Mesodermal cell (in vitro differentiated cells): ENCODE measurements around the gene PPP1R14D.

Experiments used
- H3K27ac ChIP-seq: 2 replicates; pipeline ENCODE4 v1.7.0; 2013; ENCODE audit warnings: mild to moderate bottlenecking, low read depth, low read length, moderate library complexity; ENCODE audit not compliant: severe bottlenecking
- H3K36me3 ChIP-seq: 2 replicates; pipeline ENCODE4 v1.7.1; 2013; ENCODE audit warnings: mild to moderate bottlenecking, low read length, moderate library complexity; ENCODE audit not compliant: control insufficient read depth, insufficient read depth
- H3K4me1 ChIP-seq: one replicate; pipeline ENCODE4 v1.7.1; 2013; ENCODE audit warnings: mild to moderate bottlenecking, low read length; ENCODE audit not compliant: insufficient read depth, control insufficient read depth, poor library complexity, severe bottlenecking
- H3K4me3 ChIP-seq: 2 replicates; pipeline ENCODE4 v1.7.0; 2013; ENCODE audit warnings: low read length, control low read depth, mild to moderate bottlenecking; ENCODE audit not compliant: insufficient read depth, poor library complexity, severe bottlenecking; ENCODE audit errors: extremely low read depth
- H3K9me3 ChIP-seq: 2 replicates; pipeline ENCODE4 v1.7.1; 2013; ENCODE audit warnings: mild to moderate bottlenecking, low read length, moderate library complexity; ENCODE audit not compliant: control insufficient read depth
- WGBS, 2 experiments: methylation state at CpG; one replicate each; pipeline ENCODE4 v1.1.5; 2013; ENCODE audit warnings: missing lambda C conversion rate in 2 of 2; ENCODE audit not compliant: insufficient coverage in 2 of 2; 5-methylcytosine and 5-hydroxymethylcytosine counted together

Gene PPP1R14D

GRCh38 chr15:40815042-40815698 lies 13.3 kb downstream of the PPP1R14D start:
- Histone ChIP-seq H3K27ac (no peak overlapping the region), H3K9me3 (no peaks in the 10 kb centered on the region), H3K4me3 (no peak overlapping the region), H3K4me1 (no peaks in the 10 kb centered on the region), H3K36me3 (peaks cover 21% of the 10 kb centered on the region)
- WGBS, 2 experiments, result 96 to 100% methylated on average over 1 to 3 of the region's 4 CpGs

GRCh38 chr15:40812721-40813425 lies 15.6 kb downstream of the PPP1R14D start:
- 88 to 93% methylated on average over 8 to 10 of the region's 12 CpGs for WGBS, 2 experiments
- H3K36me3 ChIP-seq, result peaks cover 31% of the 10 kb centered on the region
- H3K4me1 ChIP-seq, result no peaks in the 10 kb centered on the region
- no peaks in the 10 kb centered on the region for H3K9me3 ChIP-seq
- no peak overlapping the region for H3K27ac ChIP-seq
- H3K4me3 ChIP-seq, result no peak overlapping the region

GRCh38 chr15:40808861-40809450 lies 19.6 kb downstream of the PPP1R14D start:
- 90 to 99% methylated on average over 5 to 6 of the region's 8 CpGs for WGBS, 2 experiments
- peaks cover 40% of the 10 kb centered on the region for H3K36me3 ChIP-seq
- no peak overlapping the region for H3K27ac ChIP-seq

GRCh38 chr15:40807888-40808461 lies 20.5 kb downstream of the PPP1R14D start:
- peaks cover 39% of the 10 kb centered on the region for H3K36me3 ChIP-seq
- no peak overlapping the region for H3K27ac ChIP-seq
- no peaks in the 10 kb centered on the region for H3K9me3 ChIP-seq
- 62 to 66% methylated on average over 15 to 19 of the region's 19 CpGs for WGBS, 2 experiments
- peaks cover 3% of the 10 kb centered on the region for H3K4me1 ChIP-seq
- H3K4me3 ChIP-seq, result peak overlapping the region; percentile 86

More at GRCh38 chr15:40808861-40809450, 19.6 kb downstream of the PPP1R14D start:
- no peak overlapping the region for H3K4me3 ChIP-seq
- peaks cover 3% of the 10 kb centered on the region for H3K4me1 ChIP-seq
- H3K9me3 ChIP-seq, result no peaks in the 10 kb centered on the region

- peaks cover 3% of the 10 kb centered on the region for H3K4me1 ChIP-seq
- peak within 1 kb of the TSS; percentile 58 for H3K27ac ChIP-seq
- H3K36me3 ChIP-seq, result peaks cover 46% of the 10 kb centered on the region
- H3K9me3 ChIP-seq, result no peaks in the 10 kb centered on the region
- peak within 1 kb of the TSS; percentile 86 for H3K4me3 ChIP-seq
- 1% methylated on average over 51 to 56 of the region's 64 CpGs for WGBS, 2 experiments
These were observed 21.2 kb downstream of the PPP1R14D start, which contains the start of the genes DNAJC17 and ZFYVE19 for GRCh38 chr15:40807028-40807887. Gene DNAJC17, minus strand, starts transcription at chr15:40807473. Its CDS starts 27 bp downstream, at chr15:40807446. Gene ZFYVE19, plus strand, starts transcription at chr15:40807089. Its CDS starts 501 bp downstream, at chr15:40807590.

- Histone ChIP-seq H3K27ac (peak overlapping the region; percentile 58), H3K4me1 (peaks cover 3% of the 10 kb centered on the region)
- 0 to 4% methylated on average over 2 of the region's 2 CpGs for WGBS, 2 experiments
These were observed 21.9 kb downstream of the PPP1R14D start for GRCh38 chr15:40806672-40807027.

GRCh38 chr15:40803688-40804087 lies 24.8 kb downstream of the PPP1R14D start:
- Histone ChIP-seq H3K9me3 (no peaks in the 10 kb centered on the region), H3K4me3 (no peak overlapping the region), H3K36me3 (peaks cover 30% of the 10 kb centered on the region), H3K4me1 (peaks cover 7% of the 10 kb centered on the region), H3K27ac (no peak overlapping the region)
- 86% methylated on average over 1 of the region's 1 CpG; no CpG with 5 or more reads in 1 of the 2 experiments for WGBS, 2 experiments

More at GRCh38 chr15:40806672-40807027, 21.9 kb downstream of the PPP1R14D start:
- no peaks in the 10 kb centered on the region for H3K9me3 ChIP-seq
- H3K36me3 ChIP-seq, result peaks cover 46% of the 10 kb centered on the region
- H3K4me3 ChIP-seq, result peak overlapping the region; percentile 86

GRCh38 chr15:40803076-40803475 lies 25.4 kb downstream of the PPP1R14D start:
- Histone ChIP-seq H3K9me3 (no peaks in the 10 kb centered on the region), H3K4me1 (peaks cover 9% of the 10 kb centered on the region), H3K36me3 (peaks cover 29% of the 10 kb centered on the region), H3K4me3 (no peak overlapping the region), H3K27ac (no peak overlapping the region)
- 100% methylated on average over 1 of the region's 2 CpGs for WGBS, 2 experiments

- Histone ChIP-seq H3K4me1 (peaks cover 6% of the 10 kb centered on the region), H3K9me3 (no peaks in the 10 kb centered on the region), H3K4me3 (no peak overlapping the region), H3K36me3 (peaks cover 26% of the 10 kb centered on the region), H3K27ac (no peak overlapping the region)
- 94 to 100% methylated on average over 2 of the region's 3 CpGs for WGBS, 2 experiments
These were observed 29.0 kb downstream of the PPP1R14D start for GRCh38 chr15:40799523-40799922.

- Histone ChIP-seq H3K4me1 (peaks cover 6% of the 10 kb centered on the region), H3K27ac (no peak overlapping the region), H3K9me3 (no peaks in the 10 kb centered on the region), H3K36me3 (peaks cover 18% of the 10 kb centered on the region), H3K4me3 (no peak overlapping the region)
- WGBS, 2 experiments, result 91% methylated on average over 4 of the region's 5 CpGs; no CpG with 5 or more reads in 1 of the 2 experiments
These were observed 32.0 kb downstream of the PPP1R14D start for GRCh38 chr15:40796512-40796911.
